Forelimb muscle (tissue), 1 donor: ENCODE results near the gene CFAP20DC. TPM values are rescaled to one million over a fixed set of nuclear protein-coding genes. Genes with fewer than 3 reads are reported as not detected.
"Not testable (repeated sequence)": the region's sequence is repeated elsewhere in the genome, so short reads cannot be mapped to it uniquely, and the experiment has no call there.

Source experiments
- DNase-seq: peaks from one replicate; pipeline ENCODE4 v3.0.0-alpha.2; 2013; ENCODE audit warnings: low read depth
- polyA plus RNA-seq: library from polyadenylated mRNA; unstranded; fragments of 120-200 nt; gene quantifications from one replicate; pipeline ENCODE4 v1.2.1, GENCODE V29; 2013; ENCODE audit not compliant: insufficient read length

Gene CFAP20DC
- polyA plus RNA-seq, 1 donor: 1.6 TPM

- no peak for DNase-seq
These were observed 181.6 kb downstream of the CFAP20DC start for GRCh38 chr3:58868097-58868779.

- no peak for DNase-seq
These were observed 182.2 kb downstream of the CFAP20DC start for GRCh38 chr3:58867621-58868020.

- no peak for DNase-seq
These were observed 183.7 kb downstream of the CFAP20DC start for GRCh38 chr3:58866079-58866478.

DNA sequence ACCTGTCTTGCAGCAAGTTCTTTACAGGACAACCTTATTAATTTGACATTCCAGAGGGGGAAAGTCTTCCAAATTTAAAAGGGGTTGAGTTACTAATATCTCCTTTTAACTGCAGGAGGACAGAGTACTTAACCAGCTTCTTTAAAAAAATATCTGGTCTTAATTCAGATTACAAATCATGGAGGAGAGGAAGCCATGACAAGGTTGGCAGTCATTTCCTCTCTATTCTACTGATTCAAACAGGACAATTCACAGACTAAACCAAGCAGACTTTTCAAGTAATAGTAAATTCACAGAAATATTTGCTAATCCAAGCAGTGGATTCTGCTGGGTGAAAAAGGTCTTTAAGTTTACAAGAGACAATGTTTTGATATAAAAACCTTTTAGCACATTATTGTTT lies 185.3 kb downstream of the CFAP20DC start:
- DNase-seq: no peak

GRCh38 chr3:58863206-58863605 lies 186.6 kb downstream of the CFAP20DC start:
- DNase-seq: no peak

DNA sequence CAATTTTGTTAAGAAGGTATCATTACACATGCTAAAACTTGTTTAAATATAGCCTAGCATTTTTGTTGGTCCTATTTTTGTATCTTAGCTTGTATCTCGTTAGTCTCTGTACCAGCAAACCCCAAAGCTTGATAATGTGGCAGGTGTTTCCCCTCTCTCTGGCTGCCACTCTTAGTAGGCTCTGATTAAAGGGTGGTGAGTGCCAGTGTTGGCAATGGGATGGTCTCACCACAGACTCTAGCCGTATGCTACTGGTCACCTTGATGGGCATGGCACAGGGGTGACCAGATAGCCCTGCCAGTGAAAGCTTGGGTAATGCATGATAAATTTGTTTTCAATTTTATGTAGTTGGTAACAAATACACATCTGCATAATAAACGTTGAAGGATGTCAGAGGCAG lies 188.3 kb downstream of the CFAP20DC start:
- no peak for DNase-seq

DNA sequence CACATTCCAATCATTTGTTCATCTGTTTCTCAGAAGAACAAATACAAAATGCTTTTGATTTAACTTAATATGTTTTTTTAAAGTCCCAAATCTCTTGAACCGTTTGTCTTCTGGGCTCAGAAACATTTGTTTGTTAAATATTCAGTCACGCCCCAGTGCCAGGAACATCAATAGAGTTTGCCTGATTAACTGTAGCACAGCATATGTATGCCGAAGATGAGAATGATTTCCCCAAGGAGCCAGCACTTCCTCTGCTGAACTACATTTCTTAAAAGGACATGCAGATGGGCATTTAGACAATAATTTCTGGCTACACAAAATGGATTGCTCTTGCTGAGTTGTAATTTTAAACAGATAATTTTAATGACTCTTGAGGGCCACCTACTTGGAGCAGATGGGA lies 191.7 kb downstream of the CFAP20DC start:
- DNase-seq: no peak

- no peak for DNase-seq
These were observed 192.4 kb downstream of the CFAP20DC start for GRCh38 chr3:58857402-58857801.

DNA sequence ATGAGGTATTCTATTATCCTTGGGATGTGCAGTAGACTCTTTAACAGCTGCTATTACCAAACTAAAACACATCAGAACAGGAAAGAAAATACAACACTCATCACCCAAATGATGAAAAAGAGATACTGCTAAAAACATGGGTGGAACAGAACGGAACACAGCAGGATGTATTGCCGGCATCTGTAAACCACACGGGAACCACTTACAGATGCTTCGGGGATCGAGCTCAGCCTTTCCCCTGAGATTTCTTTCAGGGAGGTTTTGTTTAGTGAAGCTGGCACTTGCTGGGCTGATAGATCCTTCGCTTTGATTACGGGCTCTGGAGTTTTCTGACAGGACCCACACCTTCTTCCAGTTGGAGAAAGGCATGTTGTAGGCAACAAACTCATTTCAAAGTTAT lies 201.0 kb downstream of the CFAP20DC start:
- no peak for DNase-seq

GRCh38 chr3:58842050-58842747 lies 207.6 kb downstream of the CFAP20DC start:
- DNase-seq: not testable (repeated sequence)

DNA sequence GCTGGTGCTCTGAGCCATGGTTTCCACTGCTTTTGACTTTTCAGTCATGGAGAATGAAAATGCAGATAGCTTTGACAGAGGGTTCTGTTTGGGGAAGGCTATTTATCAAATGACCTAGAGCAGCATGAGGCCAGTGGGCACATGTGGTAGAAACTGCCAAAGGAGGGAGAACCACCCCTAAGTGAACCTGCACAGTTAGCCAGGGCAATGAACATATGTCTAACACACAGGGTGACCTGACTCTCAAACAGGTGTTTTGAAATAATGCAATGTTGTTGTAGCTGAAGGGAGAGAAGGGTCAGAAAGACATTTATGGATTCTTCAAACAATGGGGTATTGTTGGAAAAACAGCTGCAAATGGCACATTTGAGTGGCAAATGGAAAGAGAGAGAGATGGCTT lies 208.9 kb downstream of the CFAP20DC start:
- no peak for DNase-seq

DNA sequence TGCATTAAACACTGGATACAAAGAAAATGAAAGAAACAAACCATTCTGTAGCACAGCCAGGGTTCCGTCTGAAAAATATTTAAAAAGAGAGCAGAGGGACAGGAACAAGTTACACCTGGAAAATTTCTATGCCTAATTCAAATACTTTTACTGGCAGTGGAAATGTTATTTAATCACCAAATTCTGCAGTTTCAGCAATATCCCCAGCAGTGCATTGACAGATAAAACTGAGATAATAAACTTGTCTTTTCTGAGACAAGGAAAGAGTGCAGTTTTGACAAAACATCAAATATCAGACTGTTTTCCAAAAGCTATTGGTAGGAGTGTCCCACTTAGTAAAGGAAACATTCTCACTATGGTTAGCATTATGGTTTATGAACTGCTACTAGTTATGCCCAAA lies 209.9 kb downstream of the CFAP20DC start:
- no peak for DNase-seq

- DNase-seq: no peak
These were observed 210.6 kb downstream of the CFAP20DC start for GRCh38 chr3:58839187-58839586.

- no peak for DNase-seq
These were observed 212.0 kb downstream of the CFAP20DC start for GRCh38 chr3:58837856-58838255.

GRCh38 chr3:58837141-58837843 lies 212.5 kb downstream of the CFAP20DC start:
- no peak for DNase-seq

GRCh38 chr3:58835086-58835485 lies 214.7 kb downstream of the CFAP20DC start:
- no peak for DNase-seq

- DNase-seq: peak; percentile 20
These were observed 216.3 kb downstream of the CFAP20DC start for GRCh38 chr3:58833491-58833890.

- no peak for DNase-seq
These were observed 220.4 kb downstream of the CFAP20DC start for GRCh38 chr3:58829321-58830000.

- DNase-seq: no peak
These were observed 225.0 kb downstream of the CFAP20DC start for GRCh38 chr3:58824777-58825176.

- DNase-seq: peak; percentile 39
These were observed 225.5 kb downstream of the CFAP20DC start for GRCh38 chr3:58824285-58824684.

DNA sequence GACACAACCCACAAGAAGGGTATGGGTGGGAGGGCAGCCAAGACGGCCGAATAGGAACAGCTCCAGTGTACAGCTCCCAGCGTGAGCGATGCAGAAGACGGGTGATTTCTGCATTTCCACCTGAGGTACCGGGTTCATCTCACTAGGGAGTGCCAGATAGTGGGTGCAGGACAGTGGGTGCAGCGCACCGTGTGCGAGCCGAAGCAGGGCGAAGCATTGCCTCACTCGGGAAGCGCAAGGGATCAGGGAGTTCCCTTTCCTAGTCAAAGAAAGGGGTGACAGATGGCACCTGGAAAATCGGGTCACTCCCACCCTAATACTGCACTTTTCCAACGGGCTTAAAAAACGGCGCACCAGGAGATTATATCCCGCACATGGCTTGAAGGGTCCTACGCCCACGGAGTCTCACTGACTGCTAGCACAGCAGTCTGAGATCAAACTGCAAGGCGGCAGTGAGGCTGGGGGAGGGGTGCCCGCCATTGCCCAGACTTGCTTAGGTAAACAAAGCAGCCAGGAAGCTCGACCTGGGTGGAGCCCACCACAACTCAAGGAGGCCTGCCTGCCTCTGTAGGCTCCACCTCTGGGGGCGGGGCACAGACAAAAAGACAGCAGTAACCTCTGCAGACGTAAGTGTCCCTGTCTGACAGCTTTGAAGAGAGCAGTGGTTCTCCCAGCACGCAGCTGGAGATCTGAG lies 243.1 kb downstream of the CFAP20DC start:
- DNase-seq: not testable (repeated sequence)

DNA sequence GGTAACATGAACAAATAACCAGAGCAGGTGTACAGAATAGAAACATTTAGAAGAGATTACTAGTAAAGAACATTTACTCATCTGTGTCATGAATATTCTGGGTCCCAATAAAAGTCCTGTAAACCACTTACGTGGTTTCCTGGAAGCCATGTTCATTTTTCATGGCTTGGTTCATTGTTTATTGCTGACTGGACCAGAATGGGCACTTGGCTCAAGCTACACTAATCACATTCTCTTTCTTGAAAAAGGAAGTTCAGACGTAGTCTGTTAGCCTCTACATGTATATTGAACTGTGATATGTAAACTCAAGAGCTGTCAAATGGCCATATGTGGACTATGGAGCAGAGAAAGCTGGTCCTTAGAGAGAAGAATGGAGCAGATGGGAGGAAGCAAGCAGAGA lies 244.9 kb downstream of the CFAP20DC start:
- DNase-seq: no peak
